Mesendoderm (in vitro differentiated cells): ENCODE results near the gene CLDN25.
"Not testable (repeated sequence)": the region's sequence is repeated elsewhere in the genome, so short reads cannot be mapped to it uniquely, and the experiment has no call there.

ENCODE experiments used
- DNase-seq: peaks from one replicate; pipeline ENCODE4 v3.0.0; 2013
- H2AK5ac ChIP-seq: 2 replicates; pipeline ENCODE4 v1.6.1; 2013; ENCODE audit warnings: low read length, inconsistent platforms
- H2BK120ac ChIP-seq: 2 replicates; pipeline ENCODE4 v1.6.1; 2013; ENCODE audit warnings: low read depth, mild to moderate bottlenecking, low read length, moderate library complexity, mixed read lengths
- H2BK15ac ChIP-seq: replicated peaks from 2 replicates; pipeline ENCODE4 v1.6.1; 2013; ENCODE audit warnings: low read depth, mild to moderate bottlenecking, moderate library complexity
- H2BK5ac ChIP-seq: 2 replicates; pipeline ENCODE4 v1.6.1; 2013; ENCODE audit warnings: low read length, inconsistent platforms
- H3K18ac ChIP-seq: 2 replicates; pipeline ENCODE4 v1.6.1; 2013; ENCODE audit warnings: mild to moderate bottlenecking, low read length, mixed read lengths
- H3K23ac ChIP-seq: one replicate; pipeline ENCODE4 v1.6.1; 2013; ENCODE audit warnings: low read length
- H3K27ac ChIP-seq: 2 replicates; pipeline ENCODE4 v1.5.1; 2013; ENCODE audit warnings: low read depth, mild to moderate bottlenecking, inconsistent platforms, low read length, moderate library complexity
- H3K27me3 ChIP-seq: 2 replicates; pipeline ENCODE4 v1.6.1; 2013; ENCODE audit warnings: low read length, control low read depth, mild to moderate bottlenecking, inconsistent platforms; ENCODE audit not compliant: insufficient read depth, poor library complexity
- H3K36me3 ChIP-seq: 2 replicates; pipeline ENCODE4 v1.6.1; 2013; ENCODE audit warnings: low read length, inconsistent platforms; ENCODE audit not compliant: control insufficient read depth, insufficient read depth
- H3K4ac ChIP-seq: one replicate; pipeline ENCODE4 v1.6.1; 2013; ENCODE audit warnings: low read depth, mild to moderate bottlenecking, low read length, moderate library complexity
- H3K4me1 ChIP-seq: 2 replicates; pipeline ENCODE4 v1.6.1; 2013; ENCODE audit warnings: low read depth, low read length, inconsistent platforms; ENCODE audit not compliant: control insufficient read depth
- H3K4me2 ChIP-seq: 2 replicates; pipeline ENCODE4 v1.6.1; 2013; ENCODE audit warnings: low read length
- H3K4me3 ChIP-seq: 2 replicates; pipeline ENCODE4 v1.5.1; 2013; ENCODE audit warnings: mild to moderate bottlenecking, low read length
- H3K56ac ChIP-seq: one replicate; pipeline ENCODE4 v1.6.1; 2013; ENCODE audit warnings: low read length
- H3K79me1 ChIP-seq: 2 replicates; pipeline ENCODE4 v1.6.1; 2013; ENCODE audit warnings: low read length, inconsistent platforms
- H3K79me2 ChIP-seq: 2 replicates; pipeline ENCODE4 v1.6.1; 2013; ENCODE audit warnings: mild to moderate bottlenecking, low read length; ENCODE audit not compliant: control insufficient read depth, insufficient read depth
- H3K9ac ChIP-seq: 2 replicates; pipeline ENCODE4 v1.6.1; 2013; ENCODE audit warnings: low read length, inconsistent platforms
- H4K5ac ChIP-seq: one replicate; pipeline ENCODE4 v1.6.1; 2013; ENCODE audit warnings: low read length
- H4K8ac ChIP-seq: one replicate; pipeline ENCODE4 v1.6.1; 2013; ENCODE audit warnings: low read depth, mild to moderate bottlenecking, control low read depth, low read length, moderate library complexity
- WGBS: extraction: QIAGEN DNeasy Blood & Tissue Kit; methylation state at CpG from one replicate; pipeline ENCODE4 v1.1.7; 2013; ENCODE audit warnings: low lambda C conversion rate, missing lambda C conversion rate; ENCODE audit not compliant: insufficient coverage; ENCODE audit errors: extremely low coverage; 5-methylcytosine and 5-hydroxymethylcytosine counted together

Gene CLDN25

GRCh38 chr11:113774174-113774503, 5.5 kb upstream of the CLDN25 start:
- H4K5ac ChIP-seq: no peak overlapping the region
- no peak overlapping the region for H3K23ac ChIP-seq
- H3K4ac ChIP-seq: no peak overlapping the region
- H3K79me1 ChIP-seq: peaks cover 8% of the 10 kb centered on the region
- peaks cover 2% of the 10 kb centered on the region for H3K4me1 ChIP-seq
- no peak overlapping the region for H3K4me2 ChIP-seq
- no peak overlapping the region for H3K56ac ChIP-seq
- H2BK120ac ChIP-seq: no peak overlapping the region
- H3K36me3 ChIP-seq: no peaks in the 10 kb centered on the region
- no peak overlapping the region for H3K9ac ChIP-seq
- DNase-seq: no peak
- peaks cover 2% of the 10 kb centered on the region for H3K27me3 ChIP-seq
- H3K18ac ChIP-seq: no peak overlapping the region
- no peak overlapping the region for H3K27ac ChIP-seq
- no peak overlapping the region for H4K8ac ChIP-seq
- H2AK5ac ChIP-seq: no peak overlapping the region
- peaks cover 9% of the 10 kb centered on the region for H3K79me2 ChIP-seq
- WGBS: no CpG with 5 or more reads among the region's 1 CpG
- no peak overlapping the region for H3K4me3 ChIP-seq
- H2BK15ac ChIP-seq: no peak overlapping the region
- H2BK5ac ChIP-seq: no peak overlapping the region

GRCh38 chr11:113778111-113778910, 1.3 kb upstream of the CLDN25 start:
- no peak overlapping the region for H2BK15ac ChIP-seq
- no peak overlapping the region for H3K56ac ChIP-seq
- no peak overlapping the region for H2AK5ac ChIP-seq
- 100% methylated on average over 1 of the region's 11 CpGs for WGBS
- no peak overlapping the region for H2BK120ac ChIP-seq
- H3K4ac ChIP-seq: no peak overlapping the region
- H3K23ac ChIP-seq: no peak overlapping the region
- no peak overlapping the region for H4K8ac ChIP-seq
- H3K27me3 ChIP-seq: peaks cover 2% of the 10 kb centered on the region
- H3K27ac ChIP-seq: no peak overlapping the region
- H3K36me3 ChIP-seq: no peaks in the 10 kb centered on the region
- H3K4me3 ChIP-seq: no peak overlapping the region
- no peaks in the 10 kb centered on the region for H3K4me1 ChIP-seq
- DNase-seq: no peak
- no peak overlapping the region for H4K5ac ChIP-seq
- no peak overlapping the region for H2BK5ac ChIP-seq
- no peak overlapping the region for H3K4me2 ChIP-seq
- peaks cover under 1% of the 10 kb centered on the region for H3K79me1 ChIP-seq
- no peak overlapping the region for H3K18ac ChIP-seq
- peaks cover under 1% of the 10 kb centered on the region for H3K79me2 ChIP-seq
- no peak overlapping the region for H3K9ac ChIP-seq

- no peaks in the 10 kb centered on the region for H3K36me3 ChIP-seq
- H3K4me2 ChIP-seq: no peak overlapping the region
- no peak overlapping the region for H4K5ac ChIP-seq
- WGBS: no CpG with 5 or more reads among the region's 5 CpGs
- no peak overlapping the region for H2BK15ac ChIP-seq
- H3K4me1 ChIP-seq: no peaks in the 10 kb centered on the region
- DNase-seq: peak; percentile 45
- no peak overlapping the region for H3K9ac ChIP-seq
- H3K23ac ChIP-seq: no peak overlapping the region
- H2AK5ac ChIP-seq: no peak overlapping the region
- H3K27ac ChIP-seq: no peak overlapping the region
- no peak overlapping the region for H2BK5ac ChIP-seq
- no peaks in the 10 kb centered on the region for H3K79me2 ChIP-seq
- no peak overlapping the region for H4K8ac ChIP-seq
- no peaks in the 10 kb centered on the region for H3K79me1 ChIP-seq
- H3K4ac ChIP-seq: no peak overlapping the region
- no peak overlapping the region for H3K56ac ChIP-seq
- H3K4me3 ChIP-seq: no peak overlapping the region
- no peak overlapping the region for H2BK120ac ChIP-seq
- H3K27me3 ChIP-seq: no peaks in the 10 kb centered on the region
- no peak overlapping the region for H3K18ac ChIP-seq
Observed at GRCh38 chr11:113781682-113782081, 2.1 kb downstream of the CLDN25 start.

- H3K4me2 ChIP-seq: no peak overlapping the region
- H3K4me1 ChIP-seq: no peaks in the 10 kb centered on the region
- DNase-seq: no peak
- no peak overlapping the region for H3K27ac ChIP-seq
- H3K4ac ChIP-seq: no peak overlapping the region
- no peaks in the 10 kb centered on the region for H3K79me1 ChIP-seq
- H4K8ac ChIP-seq: no peak overlapping the region
- no peak overlapping the region for H3K9ac ChIP-seq
- H3K56ac ChIP-seq: no peak overlapping the region
- H2BK5ac ChIP-seq: no peak overlapping the region
- no peak overlapping the region for H4K5ac ChIP-seq
- no peak overlapping the region for H3K23ac ChIP-seq
- no peaks in the 10 kb centered on the region for H3K79me2 ChIP-seq
- no peaks in the 10 kb centered on the region for H3K36me3 ChIP-seq
- H3K4me3 ChIP-seq: no peak overlapping the region
- WGBS: no CpG with 5 or more reads among the region's 1 CpG
- H2BK15ac ChIP-seq: no peak overlapping the region
- no peak overlapping the region for H2BK120ac ChIP-seq
- H3K18ac ChIP-seq: no peak overlapping the region
- H3K27me3 ChIP-seq: no peaks in the 10 kb centered on the region
- H2AK5ac ChIP-seq: no peak overlapping the region
Observed at GRCh38 chr11:113782134-113782533, 2.5 kb downstream of the CLDN25 start.

- H3K4ac ChIP-seq, H4K8ac ChIP-seq: not testable (repeated sequence)
Observed at GRCh38 chr11:113789016-113789415, 9.4 kb downstream of the CLDN25 start.

More at GRCh38 chr11:113789016-113789415, 9.4 kb downstream of the CLDN25 start:
- H2BK120ac ChIP-seq, H3K23ac ChIP-seq, H3K56ac ChIP-seq, H2BK5ac ChIP-seq, H2AK5ac ChIP-seq, H3K27ac ChIP-seq, H3K18ac ChIP-seq, H4K5ac ChIP-seq, H3K79me1 ChIP-seq, H3K4me2 ChIP-seq, H3K4me1 ChIP-seq, H3K36me3 ChIP-seq, DNase-seq, H3K9ac ChIP-seq, H3K79me2 ChIP-seq, H3K27me3 ChIP-seq, H3K4me3 ChIP-seq, H2BK15ac ChIP-seq: not testable (repeated sequence)
- WGBS: no CpG with 5 or more reads among the region's 22 CpGs
